BLaER1 treated with 17β-estradiol and CSF1 and Interleukin-3, amounts not matched to agents 10 nM and 100 nM (cell line): Measurements from ENCODE around the gene YIPF2.

Source experiments
- H3K27ac ChIP-seq, 11 experiments: shearing (Covaris generic); formaldehyde crosslinking; 2 replicates each; pipeline ENCODE4 v1.8.1; 2022
- H3K27me3 ChIP-seq, 11 experiments: shearing (Covaris generic); formaldehyde crosslinking; 2 replicates each; pipeline ENCODE4 v1.8.1; 2022
- H3K36me3 ChIP-seq, 11 experiments: shearing (Covaris generic); formaldehyde crosslinking; 2 replicates each; pipeline ENCODE4 v1.8.1; 2022
- H3K4me1 ChIP-seq, 10 experiments: shearing (Covaris generic); formaldehyde crosslinking; 2 replicates each; pipeline ENCODE4 v1.8.1; 2022
- H3K4me2 ChIP-seq, 11 experiments: shearing (Covaris generic); formaldehyde crosslinking; 2 replicates each; pipeline ENCODE4 v1.8.1; 2022
- H3K4me3 ChIP-seq, 10 experiments: shearing (Covaris generic); formaldehyde crosslinking; 2 replicates each; pipeline ENCODE4 v1.8.1; 2022
- H3K9ac ChIP-seq, 11 experiments: shearing (Covaris generic); formaldehyde crosslinking; 2 replicates each; pipeline ENCODE4 v1.8.1; 2022
- H3K9me3 ChIP-seq, 11 experiments: shearing (Covaris generic); formaldehyde crosslinking; replicated peaks in 1 of 11; 2 replicates each; pipeline ENCODE4 v1.8.1; 2022
- H4K20me1 ChIP-seq, 11 experiments: shearing (Covaris generic); formaldehyde crosslinking; 2 replicates each; pipeline ENCODE4 v1.8.1; 2022
- Cebpa-rat ChIP-seq, 11 experiments: shearing (Covaris generic); IDR thresholded peaks; 2 replicates each; pipeline ENCODE4 v1.8.1; 2022

The YIPF2 gene

GRCh38 chr19:10924597-10924996 is 3.8 kb downstream of the YIPF2 start:
- H3K9ac ChIP-seq: no peak overlapping the region; a peak in 2 of 22 replicates
- H3K4me1 ChIP-seq: peaks cover 13 to 17% (median 15%) of the 10 kb centered on the region in 10 experiments
- peaks cover 45 to 63% (median 56%) of the 10 kb centered on the region in 11 experiments for H3K36me3 ChIP-seq
- no peaks in the 10 kb centered on the region for H3K9me3 ChIP-seq
- no peak overlapping the region for H3K27ac ChIP-seq
- no peaks in the 10 kb centered on the region for H3K27me3 ChIP-seq
- no peak for TF ChIP-seq Cebpa-rat (IDR thresholded peaks at IDR 0.05)
- H3K4me2 ChIP-seq: no peak overlapping the region
- peaks cover 4 to 64% (median 26%) of the 10 kb centered on the region in 11 experiments; a peak in 21 of 22 replicates for H4K20me1 ChIP-seq
- no peak overlapping the region for H3K4me3 ChIP-seq

- Histone ChIP-seq H3K4me2 (no peak overlapping the region), H3K4me3 (no peak overlapping the region), H3K9me3 (no peaks in the 10 kb centered on the region), H3K27me3 (no peaks in the 10 kb centered on the region), H3K4me1 (peaks cover 10 to 12% (median 11%) of the 10 kb centered on the region in 10 experiments), H3K27ac (no peak overlapping the region), H3K9ac (0 out of 22 replicates have a peak overlapping the region, but pooled peaks of 1 of the 11 experiments have one; percentile 7), H3K36me3 (peaks cover 56 to 73% (median 67%) of the 10 kb centered on the region in 11 experiments), H4K20me1 (peaks cover 0 to 67% (median 26%) of the 10 kb centered on the region in 11 experiments; a peak in 16 of 22 replicates)
- no peak for TF ChIP-seq Cebpa-rat (IDR thresholded peaks at IDR 0.05)
Observed at GRCh38 chr19:10923260-10924112, 5.0 kb downstream of the YIPF2 start.

- peaks cover 0 to 75% (median 29%) of the 10 kb centered on the region in 11 experiments; a peak in 16 of 22 replicates for H4K20me1 ChIP-seq
- H3K4me1 ChIP-seq: peaks cover 6 to 8% (median 7%) of the 10 kb centered on the region in 10 experiments
- no peak overlapping the region for H3K4me3 ChIP-seq
- H3K27ac ChIP-seq: no peak overlapping the region
- no peak overlapping the region for H3K4me2 ChIP-seq
- no peaks in the 10 kb centered on the region for H3K27me3 ChIP-seq
- H3K9me3 ChIP-seq: no peaks in the 10 kb centered on the region
- H3K36me3 ChIP-seq: peaks cover 64 to 82% (median 76%) of the 10 kb centered on the region in 11 experiments
- no peak for TF ChIP-seq Cebpa-rat (IDR thresholded peaks at IDR 0.05)
- H3K9ac ChIP-seq: 0 out of 22 replicates have a peak overlapping the region, but pooled peaks of 1 of the 11 experiments have one; percentile 7
Observed at GRCh38 chr19:10922638-10923014, 5.8 kb downstream of the YIPF2 start.

GRCh38 chr19:10921910-10922637 is 6.4 kb downstream of the YIPF2 start:
- Histone ChIP-seq H3K4me1 (peaks cover under 1 to 3% (median 2%) of the 10 kb centered on the region in 10 experiments; a peak in 18 of 20 replicates), H3K27me3 (no peaks in the 10 kb centered on the region), H4K20me1 (peaks cover 0 to 76% (median 29%) of the 10 kb centered on the region in 11 experiments; a peak in 16 of 22 replicates), H3K4me2 (no peak overlapping the region), H3K36me3 (peaks cover 64 to 86% (median 80%) of the 10 kb centered on the region in 11 experiments), H3K27ac (no peak overlapping the region), H3K9ac (no peak overlapping the region), H3K9me3 (no peaks in the 10 kb centered on the region), H3K4me3 (no peak overlapping the region)
- TF ChIP-seq Cebpa-rat (IDR thresholded peaks at IDR 0.05): no peak

- Histone ChIP-seq H3K36me3 (peaks cover 69 to 94% (median 86%) of the 10 kb centered on the region in 11 experiments), H3K27ac (no peak overlapping the region)
Observed at GRCh38 chr19:10921199-10921909, 7.1 kb downstream of the YIPF2 start.

GRCh38 chr19:10920781-10921180 is 7.7 kb downstream of the YIPF2 start:
- H3K36me3 ChIP-seq: peaks cover 74 to 98% (median 92%) of the 10 kb centered on the region in 11 experiments

More at GRCh38 chr19:10921199-10921909, 7.1 kb downstream of the YIPF2 start:
- Histone ChIP-seq H4K20me1 (peaks cover 0 to 79% (median 31%) of the 10 kb centered on the region in 11 experiments; a peak in 16 of 22 replicates), H3K9me3 (no peaks in the 10 kb centered on the region), H3K4me2 (no peak overlapping the region), H3K4me1 (no peaks in the 10 kb centered on the region), H3K9ac (peak overlapping the region in 1 of 11 experiments; percentile 26; a peak in 1 of 22 replicates), H3K4me3 (no peak overlapping the region), H3K27me3 (no peaks in the 10 kb centered on the region)
- no peak for TF ChIP-seq Cebpa-rat (IDR thresholded peaks at IDR 0.05)

GRCh38 chr19:10920288-10920655 is 8.2 kb downstream of the YIPF2 start:
- H4K20me1 ChIP-seq: peaks cover 0 to 87% (median 42%) of the 10 kb centered on the region in 11 experiments; a peak in 18 of 22 replicates
- H3K9ac ChIP-seq: no peak overlapping the region
- no peak overlapping the region for H3K4me2 ChIP-seq
- no peak overlapping the region for H3K4me3 ChIP-seq
- H3K27ac ChIP-seq: no peak overlapping the region
- H3K27me3 ChIP-seq: no peaks in the 10 kb centered on the region
- no peak for TF ChIP-seq Cebpa-rat (IDR thresholded peaks at IDR 0.05)
- no peaks in the 10 kb centered on the region for H3K4me1 ChIP-seq
- H3K36me3 ChIP-seq: peaks cover 79 to 98% (median 93%) of the 10 kb centered on the region in 11 experiments
- H3K9me3 ChIP-seq: no peaks in the 10 kb centered on the region

More at GRCh38 chr19:10920781-10921180, 7.7 kb downstream of the YIPF2 start:
- TF ChIP-seq Cebpa-rat (IDR thresholded peaks at IDR 0.05): no peak
- H3K9me3 ChIP-seq: no peaks in the 10 kb centered on the region
- no peak overlapping the region for H3K9ac ChIP-seq
- no peaks in the 10 kb centered on the region for H3K27me3 ChIP-seq
- H3K27ac ChIP-seq: no peak overlapping the region
- H3K4me1 ChIP-seq: no peaks in the 10 kb centered on the region
- H4K20me1 ChIP-seq: peaks cover 0 to 85% (median 36%) of the 10 kb centered on the region in 11 experiments; a peak in 16 of 22 replicates
- no peak overlapping the region for H3K4me2 ChIP-seq
- H3K4me3 ChIP-seq: no peak overlapping the region

- H3K4me3 ChIP-seq: no peak overlapping the region
- H3K4me2 ChIP-seq: no peak overlapping the region
- H3K27ac ChIP-seq: no peak overlapping the region
- H4K20me1 ChIP-seq: peaks cover 0 to 87% (median 45%) of the 10 kb centered on the region in 11 experiments; a peak in 18 of 22 replicates
- TF ChIP-seq Cebpa-rat (IDR thresholded peaks at IDR 0.05): no peak
- H3K27me3 ChIP-seq: no peaks in the 10 kb centered on the region
- H3K4me1 ChIP-seq: no peaks in the 10 kb centered on the region
- no peak overlapping the region for H3K9ac ChIP-seq
- no peaks in the 10 kb centered on the region for H3K9me3 ChIP-seq
- H3K36me3 ChIP-seq: peaks cover 82 to 98% (median 95%) of the 10 kb centered on the region in 11 experiments
Observed at GRCh38 chr19:10919352-10920287, 8.8 kb downstream of the YIPF2 start.
